NCI-H146 (cell line): ENCODE measurements around the gene NAP1L1.

ENCODE experiments used
- DNase-seq: peaks from one replicate; lab custom pipeline; 2025; lab: John Stamatoyannopoulos, UW

NAP1L1 gene

DNA sequence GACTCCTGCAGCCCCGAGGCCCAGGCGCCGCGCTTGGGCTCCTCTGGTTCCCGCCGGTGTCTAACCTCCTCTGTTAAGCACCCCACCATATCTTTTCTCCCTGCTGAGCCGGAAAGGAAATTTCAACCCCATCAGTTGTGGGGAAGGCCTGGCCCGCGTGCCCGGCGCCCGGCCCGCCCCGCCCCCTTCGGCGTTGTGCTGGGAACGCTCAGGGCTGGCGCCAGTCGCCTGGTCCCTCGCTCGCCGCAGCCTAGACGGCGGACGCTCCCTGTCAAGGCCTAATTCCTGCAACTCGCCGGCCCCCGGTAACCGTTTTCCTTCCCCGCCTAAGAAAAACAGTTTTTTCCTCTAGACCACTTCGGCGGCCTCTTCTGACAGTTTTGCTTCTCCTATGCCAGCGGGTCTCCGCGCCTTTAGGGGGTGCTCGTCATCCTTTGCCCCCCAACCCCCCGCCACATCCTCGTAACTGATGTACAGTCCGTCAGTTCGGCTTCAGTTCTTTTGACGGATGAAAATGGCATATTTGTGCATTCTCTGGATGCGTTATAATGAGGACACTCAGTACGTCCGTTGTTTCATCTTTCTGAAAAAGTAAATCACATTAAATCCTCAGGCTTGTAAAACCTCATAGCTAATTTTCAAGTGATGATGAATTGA lies 506 bp upstream of the NAP1L1 start:
- DNase-seq, result peak; percentile 93

GRCh38 chr12:76083246-76083903 lies 1.1 kb downstream of the NAP1L1 start:
- DNase-seq, result no peak

DNA sequence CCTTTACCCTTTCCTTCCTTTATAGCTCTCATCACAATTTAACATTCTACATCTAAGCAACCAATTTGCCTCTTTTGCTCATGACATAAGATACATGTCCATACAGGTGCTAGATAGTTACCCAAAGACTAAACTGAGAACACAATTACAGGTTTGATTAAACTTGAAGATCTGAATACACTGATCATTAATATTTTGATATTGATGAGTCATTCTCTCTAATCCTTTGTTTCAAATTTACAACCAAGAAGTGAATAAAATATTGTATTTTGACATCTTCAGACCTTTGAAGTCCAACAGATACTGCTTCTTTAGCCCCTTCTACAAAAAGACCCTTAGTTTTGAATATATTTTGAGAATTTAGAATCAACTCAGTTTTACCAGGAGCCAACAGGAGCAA lies 2.6 kb downstream of the NAP1L1 start:
- DNase-seq, result no peak

DNA sequence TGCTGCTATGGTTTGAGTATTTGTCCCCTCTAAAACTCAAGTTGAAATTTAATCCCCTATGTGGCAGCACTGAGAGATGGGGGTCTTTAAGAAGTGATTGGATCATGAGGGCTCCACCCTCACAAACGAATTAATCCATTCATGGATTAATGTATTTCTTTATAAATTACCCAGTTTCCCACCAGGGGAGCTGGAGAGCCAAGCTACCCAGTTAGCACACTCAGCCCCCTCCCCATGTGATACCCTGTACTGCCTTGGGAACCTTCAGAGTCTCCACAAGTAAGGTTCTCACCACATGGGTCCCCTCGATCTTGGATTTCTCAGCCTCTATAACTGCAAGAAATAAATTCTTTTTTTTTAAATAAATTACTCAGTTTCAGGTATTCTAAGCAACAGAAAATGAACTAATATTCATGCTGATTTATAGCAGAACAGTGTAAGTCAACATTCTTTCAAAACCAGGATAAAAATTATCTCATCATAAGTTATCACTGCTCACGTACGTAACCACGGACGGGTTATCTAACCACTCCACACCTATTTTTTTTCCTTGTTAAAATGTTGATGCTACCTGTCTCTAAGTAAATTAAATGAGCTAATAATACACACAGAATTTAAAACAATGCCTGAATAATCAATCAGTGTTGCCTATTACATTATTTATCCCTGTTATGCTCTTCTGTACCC lies 3.6 kb downstream of the NAP1L1 start:
- no peak for DNase-seq

DNA sequence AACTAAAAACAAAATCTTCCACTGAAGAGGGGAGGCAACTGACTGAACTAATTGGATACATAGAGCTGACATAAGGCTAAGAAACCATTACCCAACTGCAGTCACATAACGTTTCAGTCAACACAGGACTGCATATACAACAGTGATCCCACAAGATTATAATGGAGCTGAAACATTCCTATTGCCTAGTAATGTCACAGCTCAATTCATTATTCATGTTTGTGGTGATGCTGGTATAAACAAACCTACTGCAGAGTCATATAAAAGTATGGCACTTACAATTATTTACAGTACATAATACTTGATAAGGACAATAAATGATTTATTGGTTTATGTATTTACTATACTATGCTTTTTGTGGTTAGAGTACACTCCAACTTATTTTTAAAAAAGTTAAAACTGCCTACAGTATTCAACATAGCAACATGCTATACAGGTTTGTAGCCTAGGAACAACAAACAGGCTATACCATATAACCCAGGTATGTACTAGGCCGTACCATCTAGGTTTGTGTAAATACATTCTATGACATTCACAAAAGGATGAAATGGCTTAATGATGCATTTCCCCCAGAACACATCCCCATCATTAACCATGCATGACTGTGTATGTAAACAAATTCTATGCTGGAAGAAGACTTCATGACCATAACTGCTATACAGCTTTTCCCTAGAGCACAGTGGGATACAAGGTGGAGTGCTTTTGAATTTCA lies 4.3 kb downstream of the NAP1L1 start:
- no peak for DNase-seq

- no peak for DNase-seq
Measured at GRCh38 chr12:76078748-76079147, 5.7 kb downstream of the NAP1L1 start.

GRCh38 chr12:76075448-76075847 lies 9.0 kb downstream of the NAP1L1 start:
- no peak for DNase-seq

GRCh38 chr12:76074701-76075336 lies 9.7 kb downstream of the NAP1L1 start:
- no peak for DNase-seq

DNA sequence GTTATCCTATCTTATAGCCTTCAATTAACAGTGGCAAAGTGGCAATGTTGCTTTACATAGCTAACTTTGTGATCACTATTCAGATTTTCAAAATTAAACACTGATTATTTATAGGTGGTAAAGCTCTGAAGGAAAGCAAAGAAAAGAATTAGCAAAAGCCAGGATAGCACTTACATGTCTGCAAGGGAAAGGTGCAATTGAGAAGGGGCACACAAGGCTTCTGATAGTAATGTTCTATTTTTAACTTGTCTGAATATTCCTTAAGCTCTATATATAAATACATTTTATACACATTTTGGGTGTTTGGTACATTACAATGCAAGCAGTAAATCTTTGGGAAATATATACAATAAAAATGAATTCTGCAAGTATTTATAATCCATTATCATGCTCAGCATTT lies 10.9 kb downstream of the NAP1L1 start:
- no peak for DNase-seq

- no peak for DNase-seq
Measured at GRCh38 chr12:76072568-76072967, 11.9 kb downstream of the NAP1L1 start.

DNA sequence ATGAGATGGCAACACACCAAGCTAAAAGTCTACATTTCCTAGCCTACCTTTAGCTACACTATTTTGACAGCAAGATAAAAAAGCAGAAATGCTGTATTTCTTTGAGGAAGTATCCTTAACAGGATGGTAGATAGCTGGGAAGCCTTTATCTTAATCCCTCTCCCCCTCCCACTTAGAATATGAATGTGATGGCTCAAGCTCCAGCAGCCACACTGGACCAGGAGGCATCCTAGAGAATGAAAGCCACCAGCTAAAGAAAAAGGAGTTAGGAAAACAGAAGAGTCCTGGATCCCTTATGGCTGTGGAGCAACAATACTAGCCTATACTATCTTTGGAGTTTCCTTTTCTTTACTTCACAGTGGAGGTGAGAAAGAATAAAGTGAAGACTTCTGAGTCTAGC lies 15.1 kb downstream of the NAP1L1 start:
- no peak for DNase-seq

- no peak for DNase-seq
Measured at GRCh38 chr12:76065917-76066316, 18.6 kb downstream of the NAP1L1 start.

GRCh38 chr12:76064904-76065303 lies 19.6 kb downstream of the NAP1L1 start:
- no peak for DNase-seq

DNA sequence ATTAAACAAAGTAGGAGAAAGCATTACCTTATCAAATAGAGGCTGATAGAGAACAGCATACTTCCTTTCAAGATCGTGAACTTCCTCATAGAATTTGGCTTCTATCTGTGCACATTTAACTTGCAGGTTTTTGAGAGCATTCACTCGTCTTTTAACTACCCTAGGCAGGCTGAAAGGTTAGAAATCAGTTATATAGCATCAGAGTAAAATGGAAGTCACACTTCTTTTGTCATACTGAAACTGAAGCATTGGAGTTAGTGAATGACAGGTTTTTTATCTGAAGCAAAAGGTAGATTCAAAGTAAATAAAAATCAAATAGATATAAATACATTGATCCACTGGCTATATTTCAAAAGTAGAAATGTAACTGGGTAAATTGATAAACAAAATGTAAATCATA lies 24.4 kb downstream of the NAP1L1 start:
- DNase-seq, result no peak

GRCh38 chr12:76057326-76057725 lies 27.2 kb downstream of the NAP1L1 start:
- DNase-seq, result no peak

DNA sequence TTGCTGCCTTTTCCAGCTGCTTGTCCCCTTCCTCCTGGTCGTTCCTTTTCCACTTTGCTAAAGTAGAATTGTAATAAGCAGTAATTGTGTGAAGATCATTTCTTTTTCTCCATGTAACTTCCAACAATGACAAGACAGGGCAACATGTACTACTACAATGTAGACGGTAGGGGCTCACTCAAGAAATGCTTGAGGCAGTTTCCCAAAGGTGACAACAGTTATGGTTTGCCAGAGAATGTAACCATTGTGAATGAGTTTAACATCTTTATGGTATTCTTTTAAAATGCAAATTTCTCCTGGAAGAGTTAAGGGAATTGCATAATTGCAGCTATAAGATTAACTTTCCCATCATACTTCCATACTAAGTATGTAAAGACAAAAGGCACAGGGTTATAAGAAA lies 29.1 kb downstream of the NAP1L1 start:
- DNase-seq, result no peak

DNA sequence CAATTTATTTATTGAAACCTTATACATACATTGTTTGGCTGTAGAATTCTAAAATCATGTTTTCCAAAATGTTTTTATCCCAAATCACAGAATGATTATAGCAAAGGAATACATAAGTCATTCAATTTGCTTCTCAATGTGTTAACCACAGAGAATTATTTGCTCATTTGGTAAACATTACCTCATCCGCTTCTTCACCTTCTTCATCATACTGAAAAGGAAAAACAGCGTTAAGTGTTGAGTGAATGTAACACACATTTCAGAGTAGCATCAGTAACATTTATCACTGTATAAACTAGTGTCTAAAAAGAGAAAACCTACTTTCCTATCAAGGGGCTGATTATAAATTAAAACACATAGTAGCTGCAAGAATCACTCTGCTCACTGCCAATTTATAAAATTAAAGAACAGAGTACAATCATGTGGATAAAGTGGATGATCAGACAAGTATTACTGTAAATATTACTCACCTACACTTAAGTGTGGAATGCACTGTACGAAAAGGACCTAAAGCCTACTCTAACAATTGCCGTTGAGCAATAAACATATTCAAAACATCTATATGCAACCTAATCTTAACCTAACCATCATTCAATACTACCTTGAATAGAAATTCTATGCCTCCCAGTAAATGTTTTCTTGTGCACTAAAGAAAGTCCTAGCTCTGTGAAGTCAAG lies 34.8 kb downstream of the NAP1L1 start:
- no peak for DNase-seq

- no peak for DNase-seq
Measured at GRCh38 chr12:76047742-76048141, 36.7 kb downstream of the NAP1L1 start.

DNA sequence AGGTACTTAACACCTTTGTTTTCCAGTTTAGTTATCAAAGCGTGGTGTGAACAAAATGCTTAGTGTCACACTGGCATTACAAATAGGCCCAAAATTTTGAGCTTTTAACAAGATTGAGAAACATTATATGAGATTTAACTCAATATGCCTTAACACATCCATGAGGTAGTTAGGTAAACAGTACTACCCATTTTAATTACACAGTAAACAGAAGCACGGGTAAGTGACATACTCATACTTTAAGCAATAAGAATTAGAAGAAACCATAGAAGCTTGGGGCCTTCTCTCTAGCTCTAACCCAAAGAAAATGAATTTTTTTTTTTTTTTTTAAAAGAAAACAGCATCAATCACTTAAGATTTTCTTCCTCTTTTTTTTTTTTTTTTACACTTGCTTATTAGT lies 37.4 kb downstream of the NAP1L1 start:
- DNase-seq, result no peak

DNA sequence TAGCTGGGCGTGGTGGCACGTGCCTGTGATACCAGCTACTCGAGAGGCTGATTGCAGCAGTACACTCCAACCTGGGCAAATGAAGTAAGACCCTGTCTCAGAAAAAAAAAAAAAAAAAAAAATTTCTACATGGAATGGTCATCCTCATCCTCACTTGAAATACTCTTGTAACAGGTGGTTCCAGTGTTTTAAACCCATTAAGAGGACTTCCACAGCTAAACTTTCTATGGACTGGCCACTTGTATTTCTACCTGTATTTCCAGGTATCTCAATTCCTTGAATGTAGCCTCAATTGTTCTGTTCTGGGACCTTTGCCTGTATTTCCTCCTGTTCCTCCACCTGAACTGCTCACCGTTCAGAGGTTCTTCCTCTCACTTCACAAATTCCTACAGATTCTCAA lies 41.1 kb downstream of the NAP1L1 start:
- DNase-seq, result no peak

GRCh38 chr12:76042147-76042546 lies 42.3 kb downstream of the NAP1L1 start:
- DNase-seq, result no peak

DNA sequence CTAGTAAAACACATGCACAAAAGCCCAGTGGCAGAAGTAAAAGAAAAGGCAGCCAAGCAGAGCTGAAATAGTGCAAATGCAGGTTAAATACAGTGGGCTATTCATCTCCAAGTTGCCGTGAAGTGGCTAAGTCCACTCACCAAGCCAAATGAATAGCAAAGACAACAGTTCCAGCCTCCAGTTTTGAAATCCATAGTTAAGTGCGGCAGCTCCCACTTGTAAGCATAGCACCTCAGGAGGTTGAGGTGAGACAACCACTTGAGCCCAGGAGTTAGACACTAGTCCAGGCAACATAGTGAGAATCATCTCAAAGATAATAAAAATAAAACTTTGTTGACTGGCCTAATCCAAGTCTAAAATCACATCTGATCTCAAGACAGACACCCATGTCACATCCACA lies 43.1 kb downstream of the NAP1L1 start:
- no peak for DNase-seq
